ENCODE results near the gene PAK6. TPM values are rescaled to one million over a fixed set of nuclear protein-coding genes. Genes with fewer than 3 reads are reported as not detected.

The PAK6 gene
- polyA plus RNA-seq, 2 of the 4 experiments (the other 2 are of a cell fraction): 0.10 to 0.16 TPM

DNA sequence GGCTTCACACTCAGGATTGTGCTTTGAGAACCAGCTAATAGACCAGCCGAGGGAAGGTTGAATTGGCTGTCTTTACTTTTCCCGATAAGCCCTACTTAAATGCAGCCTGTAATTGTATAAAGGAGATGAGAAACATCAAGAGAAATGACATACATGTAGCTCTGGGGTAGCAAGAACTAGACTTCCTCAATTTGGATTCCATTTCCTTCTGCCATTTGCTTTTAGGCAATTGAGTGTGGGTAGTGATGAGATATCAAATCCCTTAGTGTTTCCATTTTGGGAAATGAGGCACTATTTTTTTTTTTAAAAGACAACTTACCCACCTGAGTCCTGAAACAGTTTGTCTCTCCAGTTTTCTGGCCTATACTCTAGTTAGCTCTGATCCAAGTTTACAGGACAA is 86.8 kb downstream of the PAK6 start:
- no peak overlapping the region for H3K4me2 ChIP-seq
- H3K4me3 ChIP-seq: no peak overlapping the region

More for the DNA sequence above, 86.8 kb downstream of the PAK6 start:
- 100% methylated on average over 2 of the region's 2 CpGs for WGBS (ENCODE audit: missing lambda C conversion rate)
- FAIRE-seq (no peak), DNase-seq (ENCODE audit: low read depth in 1 of 2, low spot score in 1 of 2) (no peak), ATAC-seq (no peak)
- TF ChIP-seq RNF2 (IDR thresholded peaks at IDR 0.05; ENCODE audit: borderline replicate concordance, low read depth) (no peak), CEBPB (IDR thresholded peaks at IDR 0.05) (no peak), HOXB13 (CRISPR knock-in tag; IDR thresholded peaks at IDR 0.05; ENCODE audit: low read depth) (no peak), ZSCAN20 (CRISPR knock-in tag; IDR thresholded peaks at IDR 0.05) (no peak), GATA3 (IDR thresholded peaks at IDR 0.05; ENCODE audit: borderline replicate concordance) (no peak), MYC (IDR thresholded peaks at IDR 0.05; ENCODE audit: borderline replicate concordance, low read length) (no peak), NPAS2 (CRISPR knock-in tag; IDR thresholded peaks at IDR 0.05; ENCODE audit: borderline replicate concordance) (no peak), POLR2AphosphoS2 (conservative IDR thresholded peaks at IDR 0.05; ENCODE audit: low read length) (no peak), CBX8 (IDR thresholded peaks at IDR 0.05) (no peak), TP53 (CRISPR knock-in tag; IDR thresholded peaks at IDR 0.05) (no peak), RCOR1 (IDR thresholded peaks at IDR 0.05; ENCODE audit: low read depth, low read length) (no peak), SREBF2 (IDR thresholded peaks at IDR 0.05) (no peak), JUN (IDR thresholded peaks at IDR 0.05) (no peak)
- TF ChIP-seq, protein P1, sequence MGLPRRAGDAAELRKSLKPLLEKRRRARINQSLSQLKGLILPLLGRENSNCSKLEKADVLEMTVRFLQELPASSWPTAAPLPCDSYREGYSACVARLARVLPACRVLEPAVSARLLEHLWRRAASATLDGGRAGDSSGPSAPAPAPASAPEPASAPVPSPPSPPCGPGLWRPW (IDR thresholded peaks at IDR 0.05): no peak
- TF ChIP-seq, protein P2, sequence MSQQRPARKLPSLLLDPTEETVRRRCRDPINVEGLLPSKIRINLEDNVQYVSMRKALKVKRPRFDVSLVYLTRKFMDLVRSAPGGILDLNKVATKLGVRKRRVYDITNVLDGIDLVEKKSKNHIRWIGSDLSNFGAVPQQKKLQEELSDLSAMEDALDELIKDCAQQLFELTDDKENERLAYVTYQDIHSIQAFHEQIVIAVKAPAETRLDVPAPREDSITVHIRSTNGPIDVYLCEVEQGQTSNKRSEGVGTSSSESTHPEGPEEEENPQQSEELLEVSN (IDR thresholded peaks at IDR 0.05; ENCODE audit: borderline replicate concordance, low read depth): no peak
- Histone ChIP-seq H3K9me3 (no peaks in the 10 kb centered on the region), H3K27ac (no peak overlapping the region), H3K4me1 (peaks cover 9% of the 10 kb centered on the region; the same call in 1 of the 3 replicates)
- CTCF ChIA-PET: interaction anchor here (0.7 to 6.7 kb wide), 8 partner anchors 9 to 482 kb away, joined by 3 to 91 read pairs (median 4); partner anchors contain the start of gene CCDC9B
- POLR2A ChIA-PET: no interaction called here

Other genes with a start within 250 kb of the PAK6 start
- 216 and 306 TPM in 2 replicates for gene SRP14, start 199.9 kb upstream of the PAK6 start, polyA plus RNA-seq (2011; rRNA removed)
- 343 to 380 TPM (median 374 TPM) in 3 replicates for gene SRP14, start 199.9 kb upstream of the PAK6 start, polyA plus RNA-seq (2017; fragmentation: RNase III; extraction: RNeasy Plus Mini Kit Qiagen cat#74134 plus additional on column Dnase treatment)
- 1.4 and 2.1 TPM in 2 replicates for gene BMF, start 130.2 kb upstream of the PAK6 start, polyA plus RNA-seq (2011; rRNA removed)
- gene BMF, start 130.2 kb upstream of the PAK6 start, polyA plus RNA-seq (2017; fragmentation: RNase III; extraction: RNeasy Plus Mini Kit Qiagen cat#74134 plus additional on column Dnase treatment): 0.39 to 1.6 TPM (median 1.3 TPM) in 3 replicates
- gene BUB1B, start 78.0 kb upstream of the PAK6 start, polyA plus RNA-seq (2011; rRNA removed): 37.5 and 42.2 TPM in 2 replicates
- gene BUB1B, start 78.0 kb upstream of the PAK6 start, polyA plus RNA-seq (2017; fragmentation: RNase III; extraction: RNeasy Plus Mini Kit Qiagen cat#74134 plus additional on column Dnase treatment): 35.0 to 50.2 TPM (median 42.6 TPM) in 3 replicates
- not detected in 2 replicates for gene ANKRD63, start 44.0 kb downstream of the PAK6 start, polyA plus RNA-seq (2011; rRNA removed)
- gene ANKRD63, start 44.0 kb downstream of the PAK6 start, polyA plus RNA-seq (2017; fragmentation: RNase III; extraction: RNeasy Plus Mini Kit Qiagen cat#74134 plus additional on column Dnase treatment): 0.08 to 0.25 TPM (median 0.10 TPM) in 3 replicates
- gene PLCB2, start 68.9 kb downstream of the PAK6 start, polyA plus RNA-seq (2011; rRNA removed): 0.19 and 0.30 TPM in 2 replicates
- gene PLCB2, start 68.9 kb downstream of the PAK6 start, polyA plus RNA-seq (2017; fragmentation: RNase III; extraction: RNeasy Plus Mini Kit Qiagen cat#74134 plus additional on column Dnase treatment): 0.38 to 0.58 TPM (median 0.49 TPM) in 3 replicates
- 2.8 and 3.5 TPM in 2 replicates for gene INAFM2, start 84.6 kb downstream of the PAK6 start, polyA plus RNA-seq (2011; rRNA removed)
- 3.3 to 3.9 TPM (median 3.8 TPM) in 3 replicates for gene INAFM2, start 84.6 kb downstream of the PAK6 start, polyA plus RNA-seq (2017; fragmentation: RNase III; extraction: RNeasy Plus Mini Kit Qiagen cat#74134 plus additional on column Dnase treatment)
- gene CCDC9B, start 101.9 kb downstream of the PAK6 start, polyA plus RNA-seq (2011; rRNA removed): 1.9 and 2.8 TPM in 2 replicates
- 23.4 to 28.7 TPM (median 27.4 TPM) in 3 replicates for gene CCDC9B, start 101.9 kb downstream of the PAK6 start, polyA plus RNA-seq (2017; fragmentation: RNase III; extraction: RNeasy Plus Mini Kit Qiagen cat#74134 plus additional on column Dnase treatment)
- not detected in 2 replicates for gene PHGR1, start 112.0 kb downstream of the PAK6 start, polyA plus RNA-seq (2011; rRNA removed)
- not detected in 3 replicates for gene PHGR1, start 112.0 kb downstream of the PAK6 start, polyA plus RNA-seq (2017; fragmentation: RNase III; extraction: RNeasy Plus Mini Kit Qiagen cat#74134 plus additional on column Dnase treatment)
- gene DISP2, start 119.2 kb downstream of the PAK6 start, polyA plus RNA-seq (2011; rRNA removed): 0.26 and 0.52 TPM in 2 replicates
- gene DISP2, start 119.2 kb downstream of the PAK6 start, polyA plus RNA-seq (2017; fragmentation: RNase III; extraction: RNeasy Plus Mini Kit Qiagen cat#74134 plus additional on column Dnase treatment): 0.39 to 0.82 TPM (median 0.56 TPM) in 3 replicates
- gene KNSTRN, start 143.7 kb downstream of the PAK6 start, polyA plus RNA-seq (2011; rRNA removed): 41.2 and 50.3 TPM in 2 replicates
- 45.0 to 52.6 TPM (median 48.0 TPM) in 3 replicates for gene KNSTRN, start 143.7 kb downstream of the PAK6 start, polyA plus RNA-seq (2017; fragmentation: RNase III; extraction: RNeasy Plus Mini Kit Qiagen cat#74134 plus additional on column Dnase treatment)
- gene IVD, start 166.7 kb downstream of the PAK6 start, polyA plus RNA-seq (2011; rRNA removed): 10.2 and 14.8 TPM in 2 replicates
- 12.4 to 13.0 TPM (median 12.6 TPM) in 3 replicates for gene IVD, start 166.7 kb downstream of the PAK6 start, polyA plus RNA-seq (2017; fragmentation: RNase III; extraction: RNeasy Plus Mini Kit Qiagen cat#74134 plus additional on column Dnase treatment)
- gene BAHD1, start 201.9 kb downstream of the PAK6 start, polyA plus RNA-seq (2011; rRNA removed): 2.3 and 2.8 TPM in 2 replicates
- gene BAHD1, start 201.9 kb downstream of the PAK6 start, polyA plus RNA-seq (2017; fragmentation: RNase III; extraction: RNeasy Plus Mini Kit Qiagen cat#74134 plus additional on column Dnase treatment): 10.1 to 11.1 TPM (median 10.9 TPM) in 3 replicates
- gene CHST14, start 231.9 kb downstream of the PAK6 start, polyA plus RNA-seq (2011; rRNA removed): 8.6 and 9.8 TPM in 2 replicates
- gene CHST14, start 231.9 kb downstream of the PAK6 start, polyA plus RNA-seq (2017; fragmentation: RNase III; extraction: RNeasy Plus Mini Kit Qiagen cat#74134 plus additional on column Dnase treatment): 8.7 to 11.0 TPM (median 10.8 TPM) in 3 replicates